Measurements from ENCODE around the gene RNF112. TPM values are rescaled to one million over a fixed set of nuclear protein-coding genes. Genes with fewer than 3 reads are reported as not detected.
A peak's percentile ranks its signal among the peaks of the same experiment; 100 is the strongest.
"Not testable (repeated sequence)": the region's sequence is repeated elsewhere in the genome, so short reads cannot be mapped to it uniquely, and the experiment has no call there.

Gene RNF112
- total and polyA plus RNA-seq, 2 donors: 3.1 to 17.4 TPM

- WGBS: 85% methylated on average over 26 of the region's 26 CpGs
- H3K27ac ChIP-seq (ENCODE audit: low read depth); H3K4me3 ChIP-seq (ENCODE audit: low read depth, low read length); H3K4me1 ChIP-seq (ENCODE audit: insufficient read depth); H3K36me3 ChIP-seq (ENCODE audit: insufficient read depth); DNase-seq (ENCODE audit: extremely low spot score): not testable (repeated sequence)
These were observed 35.5 kb downstream of the RNF112 start for GRCh38 chr17:19446577-19446976.

DNA sequence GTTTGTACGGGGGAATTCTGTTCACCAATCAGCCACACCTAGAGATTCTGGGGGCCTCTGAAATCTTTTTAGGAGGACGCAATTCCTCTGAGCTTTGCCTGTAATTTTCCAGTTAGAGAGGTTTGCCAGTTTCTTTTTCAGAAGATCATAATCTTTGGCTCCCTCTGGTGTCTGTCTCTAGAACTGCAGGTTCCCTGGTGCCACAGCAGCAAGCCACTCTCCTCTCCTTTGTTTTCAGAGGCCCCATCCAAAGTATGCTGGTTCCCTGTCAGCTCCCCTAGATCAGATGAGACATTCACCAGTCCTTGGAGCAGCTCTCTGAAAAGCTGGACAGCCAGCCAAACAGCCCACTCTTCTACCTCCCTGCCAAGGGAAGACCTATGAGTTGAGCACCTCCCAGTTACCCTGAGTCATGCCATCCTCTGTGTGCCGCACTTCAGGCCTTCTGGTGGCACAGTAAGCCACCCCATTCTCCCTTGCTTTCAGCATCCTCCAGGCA is 36.1 kb downstream of the RNF112 start:
- Histone ChIP-seq H3K4me1 (ENCODE audit: insufficient read depth) (no peaks in the 10 kb centered on the region), H3K4me3 (ENCODE audit: low read depth, low read length) (no peak overlapping the region), H3K36me3 (ENCODE audit: insufficient read depth) (no peaks in the 10 kb centered on the region), H3K27ac (ENCODE audit: low read depth) (peak overlapping the region; percentile 60)
- 21% methylated on average over 3 of the region's 3 CpGs for WGBS
- DNase-seq (ENCODE audit: extremely low spot score): peak; percentile 82

DNA sequence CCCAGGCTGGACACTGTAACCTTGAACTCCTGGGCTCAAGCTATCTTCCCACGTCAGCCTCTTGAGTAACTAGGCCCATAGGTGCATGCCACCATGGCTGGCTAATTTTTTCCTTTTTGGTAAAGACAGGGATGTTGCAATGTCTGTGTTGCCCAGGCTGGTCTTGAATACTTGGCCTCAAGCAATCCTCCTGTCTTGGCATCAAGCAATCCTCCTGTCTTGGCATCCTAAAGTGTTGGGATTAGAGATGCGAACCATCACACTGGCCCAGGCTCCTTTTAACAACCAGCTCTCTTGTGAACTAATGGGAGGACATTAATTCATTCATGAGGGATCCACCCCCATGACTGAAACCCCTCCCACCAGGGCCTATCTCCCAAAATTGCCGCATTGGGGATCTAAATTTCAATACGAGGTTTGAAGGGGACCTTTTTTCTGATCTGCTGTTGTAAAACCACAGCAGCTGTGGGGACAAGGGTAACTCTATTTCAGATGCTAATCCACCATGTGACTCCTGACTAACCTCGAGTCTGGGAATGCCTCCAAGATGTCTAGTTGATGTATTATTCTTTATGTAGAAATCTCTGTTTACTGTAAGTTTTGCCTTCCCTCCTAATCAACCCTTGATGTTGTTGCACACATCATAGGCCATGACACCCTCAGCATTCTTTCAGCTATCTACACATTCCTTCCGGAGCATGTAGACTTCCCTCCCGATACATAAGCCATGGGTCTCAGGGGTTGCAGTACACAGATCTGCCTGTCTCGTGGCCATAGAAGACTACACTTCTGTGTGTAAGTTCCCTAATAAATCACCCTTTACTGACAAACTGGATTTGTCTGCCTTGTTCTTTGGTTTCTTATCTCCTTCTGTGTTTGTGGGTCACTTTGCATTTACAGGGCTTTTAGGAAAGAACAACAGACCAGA is 37.6 kb downstream of the RNF112 start:
- Histone ChIP-seq H3K4me1 (ENCODE audit: insufficient read depth) (no peaks in the 10 kb centered on the region), H3K4me3 (ENCODE audit: low read depth, low read length) (no peak overlapping the region), H3K36me3 (ENCODE audit: insufficient read depth) (no peaks in the 10 kb centered on the region), H3K27ac (ENCODE audit: low read depth) (peak overlapping the region; percentile 71)
- 18% methylated on average over 8 of the region's 8 CpGs for WGBS
- DNase-seq (ENCODE audit: extremely low spot score): peak; percentile 88

- no peak overlapping the region for H3K4me3 ChIP-seq (ENCODE audit: low read depth, low read length)
- no peaks in the 10 kb centered on the region for H3K4me1 ChIP-seq (ENCODE audit: insufficient read depth)
- H3K27ac ChIP-seq (ENCODE audit: low read depth): no peak overlapping the region
- 78% methylated on average over 4 of the region's 4 CpGs for WGBS
- H3K36me3 ChIP-seq (ENCODE audit: insufficient read depth): no peaks in the 10 kb centered on the region
- DNase-seq (ENCODE audit: extremely low spot score): no peak
These were observed 38.6 kb downstream of the RNF112 start for GRCh38 chr17:19449656-19450055.

GRCh38 chr17:19453296-19453695 is 42.3 kb downstream of the RNF112 start:
- 92% methylated on average over 3 of the region's 3 CpGs for WGBS
- DNase-seq (ENCODE audit: extremely low spot score): no peak
- Histone ChIP-seq H3K4me3 (ENCODE audit: low read depth, low read length) (no peak overlapping the region), H3K4me1 (ENCODE audit: insufficient read depth) (peaks cover 2% of the 10 kb centered on the region), H3K27ac (ENCODE audit: low read depth) (no peak overlapping the region), H3K36me3 (ENCODE audit: insufficient read depth) (no peaks in the 10 kb centered on the region)

GRCh38 chr17:19454074-19454473 is 43.0 kb downstream of the RNF112 start:
- Histone ChIP-seq H3K4me1 (ENCODE audit: insufficient read depth) (peaks cover 2% of the 10 kb centered on the region), H3K4me3 (ENCODE audit: low read depth, low read length) (no peak overlapping the region), H3K27ac (ENCODE audit: low read depth) (no peak overlapping the region), H3K36me3 (ENCODE audit: insufficient read depth) (no peaks in the 10 kb centered on the region)
- no peak for DNase-seq (ENCODE audit: extremely low spot score)
- whole genome bisulfite sequencing: 88% methylated on average over 2 of the region's 2 CpGs

- no peak for DNase-seq (ENCODE audit: extremely low spot score)
- Histone ChIP-seq H3K36me3 (ENCODE audit: insufficient read depth) (no peaks in the 10 kb centered on the region), H3K4me1 (ENCODE audit: insufficient read depth) (peaks cover 2% of the 10 kb centered on the region), H3K4me3 (ENCODE audit: low read depth, low read length) (no peak overlapping the region), H3K27ac (ENCODE audit: low read depth) (no peak overlapping the region)
- WGBS: 79% methylated on average over 6 of the region's 6 CpGs
These were observed 45.2 kb downstream of the RNF112 start for GRCh38 chr17:19456016-19456927.

GRCh38 chr17:19457046-19457445 is 46.0 kb downstream of the RNF112 start:
- H3K4me3 ChIP-seq (ENCODE audit: low read depth, low read length): no peak overlapping the region
- DNase-seq (ENCODE audit: extremely low spot score): no peak
- peaks cover 2% of the 10 kb centered on the region for H3K4me1 ChIP-seq (ENCODE audit: insufficient read depth)
- H3K36me3 ChIP-seq (ENCODE audit: insufficient read depth): no peaks in the 10 kb centered on the region
- 91% methylated on average over 3 of the region's 3 CpGs for WGBS
- H3K27ac ChIP-seq (ENCODE audit: low read depth): no peak overlapping the region

DNA sequence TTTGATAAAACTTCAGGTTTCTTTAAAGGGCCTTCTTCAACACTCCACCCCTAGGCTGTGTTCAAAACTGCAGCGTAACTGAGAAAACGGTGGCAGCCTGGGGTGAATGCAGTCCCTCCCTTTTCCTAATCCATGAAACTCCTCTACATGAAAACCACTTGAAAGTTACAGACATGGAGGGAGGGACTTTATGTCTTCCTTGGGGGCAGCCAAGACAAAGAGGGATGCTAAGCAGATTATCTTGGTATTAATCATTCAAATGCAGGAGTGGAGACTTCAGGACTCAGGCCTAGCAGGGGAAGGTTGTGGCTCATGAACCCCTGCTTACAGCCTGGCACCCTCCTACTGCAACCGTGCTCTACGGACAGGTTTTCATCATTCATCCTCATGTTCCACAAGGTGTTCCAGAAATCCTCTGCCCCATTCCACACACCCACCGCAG is 46.8 kb downstream of the RNF112 start:
- 81% methylated on average over 5 of the region's 5 CpGs for WGBS
- Histone ChIP-seq H3K27ac (ENCODE audit: low read depth) (no peak overlapping the region), H3K36me3 (ENCODE audit: insufficient read depth) (no peaks in the 10 kb centered on the region), H3K4me3 (ENCODE audit: low read depth, low read length) (no peak overlapping the region), H3K4me1 (ENCODE audit: insufficient read depth) (peaks cover 2% of the 10 kb centered on the region)
- no peak for DNase-seq (ENCODE audit: extremely low spot score)

- 89% methylated on average over 6 of the region's 6 CpGs for WGBS
- H3K4me1 ChIP-seq (ENCODE audit: insufficient read depth); H3K36me3 ChIP-seq (ENCODE audit: insufficient read depth); H3K4me3 ChIP-seq (ENCODE audit: low read depth, low read length); DNase-seq (ENCODE audit: extremely low spot score); H3K27ac ChIP-seq (ENCODE audit: low read depth): not testable (repeated sequence)
These were observed 47.4 kb downstream of the RNF112 start for GRCh38 chr17:19458481-19458880.

DNA sequence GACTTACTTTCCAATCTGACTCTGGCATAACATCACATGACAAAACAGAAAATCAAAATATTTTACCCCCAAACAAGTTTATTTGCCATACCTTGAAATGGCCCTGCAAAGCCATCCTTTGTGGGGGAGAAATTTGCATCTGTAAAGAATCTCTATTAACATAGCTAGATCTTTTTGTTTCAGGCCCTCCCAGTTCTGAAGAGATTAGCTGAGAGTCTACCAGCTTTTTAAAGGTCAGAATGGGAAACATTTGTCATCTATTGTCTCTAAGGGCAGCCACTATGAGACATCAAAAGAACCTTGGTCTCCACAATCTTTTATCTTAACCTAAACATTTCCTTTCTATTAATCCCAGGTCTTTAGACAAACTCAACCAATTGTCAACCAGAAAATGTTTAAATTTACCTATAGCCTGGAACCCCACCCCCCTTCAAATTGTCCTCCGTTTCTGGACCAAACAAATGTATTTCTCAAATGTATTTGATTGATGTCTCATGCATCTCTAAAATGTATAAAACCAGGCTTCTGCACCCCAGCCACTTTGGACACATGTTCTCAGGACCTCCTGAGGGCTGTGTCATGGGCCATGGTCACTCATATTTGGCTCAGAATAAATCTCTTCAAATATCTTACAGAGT is 48.1 kb downstream of the RNF112 start:
- not testable (repeated sequence) for H3K36me3 ChIP-seq (ENCODE audit: insufficient read depth); H3K4me1 ChIP-seq (ENCODE audit: insufficient read depth); H3K4me3 ChIP-seq (ENCODE audit: low read depth, low read length); DNase-seq (ENCODE audit: extremely low spot score); H3K27ac ChIP-seq (ENCODE audit: low read depth)
- WGBS: 78% methylated on average over 1 of the region's 1 CpG

GRCh38 chr17:19460700-19461099 is 49.7 kb downstream of the RNF112 start:
- no peak overlapping the region for H3K4me3 ChIP-seq (ENCODE audit: low read depth, low read length)

DNA sequence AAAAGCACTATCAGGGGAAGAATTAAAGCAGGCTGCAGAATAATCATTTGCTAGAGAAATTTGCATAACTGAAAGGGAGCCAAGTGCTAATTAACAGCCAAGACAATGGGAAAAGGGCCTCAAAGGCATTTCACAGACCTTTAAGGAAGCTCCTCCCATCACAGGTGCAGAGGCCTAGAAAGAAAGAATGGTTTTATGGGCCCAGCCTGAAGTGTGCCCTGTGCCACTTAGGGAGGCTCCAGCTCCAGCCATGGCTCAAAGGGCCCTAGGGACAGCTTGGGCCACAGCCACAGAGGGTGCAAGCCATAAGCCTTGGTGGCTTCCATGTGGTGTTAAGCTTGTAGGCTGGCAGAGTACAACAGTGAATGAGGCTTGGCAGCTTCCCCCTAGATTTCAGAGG is 50.1 kb downstream of the RNF112 start:
- no peak overlapping the region for H3K27ac ChIP-seq (ENCODE audit: low read depth)
- H3K4me1 ChIP-seq (ENCODE audit: insufficient read depth): peaks cover 2% of the 10 kb centered on the region
- no peaks in the 10 kb centered on the region for H3K36me3 ChIP-seq (ENCODE audit: insufficient read depth)
- no peak overlapping the region for H3K4me3 ChIP-seq (ENCODE audit: low read depth, low read length)
- DNase-seq (ENCODE audit: extremely low spot score): no peak

More at GRCh38 chr17:19460700-19461099, 49.7 kb downstream of the RNF112 start:
- whole genome bisulfite sequencing: 63% methylated on average over 3 of the region's 3 CpGs
- no peaks in the 10 kb centered on the region for H3K36me3 ChIP-seq (ENCODE audit: insufficient read depth)
- H3K27ac ChIP-seq (ENCODE audit: low read depth): no peak overlapping the region
- peaks cover 2% of the 10 kb centered on the region for H3K4me1 ChIP-seq (ENCODE audit: insufficient read depth)
- DNase-seq (ENCODE audit: extremely low spot score): no peak

Data from urinary bladder (tissue), 4 donors.